Renal pelvis (tissue), 4 donors: ENCODE data around the gene PHACTR3. TPM values are rescaled to one million over a fixed set of nuclear protein-coding genes. Genes with fewer than 3 reads are reported as not detected.
A peak's percentile ranks its signal among the peaks of the same experiment; 100 is the strongest.

ENCODE experiments used
- DNase-seq: peaks from one replicate; pipeline ENCODE4 v3.0.0-alpha.2; 2013
- polyA plus RNA-seq, 3 donors: library from polyadenylated mRNA; unstranded; fragments of 120-200 nt; gene quantifications; one replicate each; pipeline ENCODE4 v1.2.1, GENCODE V29; 2013; ENCODE audit not compliant: insufficient read length in 3 of 3

PHACTR3 gene
- polyA plus RNA-seq, 3 donors: 10.0 to 11.3 (median 10.2) TPM

- DNase-seq: no peak
These were observed 143.6 kb downstream of the PHACTR3 start for GRCh38 chr20:59747671-59748515.

DNA sequence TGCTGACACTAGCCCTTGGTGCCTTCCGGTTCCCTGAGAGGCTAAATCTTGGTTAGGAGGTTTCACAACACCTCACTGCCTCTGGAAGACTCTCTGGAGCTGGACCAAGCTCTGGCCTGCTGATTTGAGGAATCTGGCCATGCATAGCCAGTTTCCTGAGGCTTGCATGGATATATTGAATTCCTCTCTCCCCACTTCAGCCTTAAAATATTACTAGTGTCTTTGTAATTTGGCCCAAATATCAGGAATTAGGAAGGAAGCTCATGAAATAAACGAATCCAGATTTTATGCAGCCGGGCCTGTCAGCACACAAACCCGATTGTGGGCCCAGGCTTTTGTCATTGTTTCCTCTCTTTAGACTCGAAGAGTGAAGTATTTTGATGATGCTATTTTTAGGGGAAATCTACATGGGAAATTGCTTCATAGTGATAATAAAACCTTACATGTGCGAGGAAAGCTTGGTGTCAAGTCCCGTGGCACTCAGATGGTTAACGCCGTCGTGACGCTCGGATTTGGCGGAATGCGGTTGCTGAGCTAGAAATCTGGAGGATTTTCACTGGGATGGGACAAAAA is 144.4 kb downstream of the PHACTR3 start:
- no peak for DNase-seq

DNA sequence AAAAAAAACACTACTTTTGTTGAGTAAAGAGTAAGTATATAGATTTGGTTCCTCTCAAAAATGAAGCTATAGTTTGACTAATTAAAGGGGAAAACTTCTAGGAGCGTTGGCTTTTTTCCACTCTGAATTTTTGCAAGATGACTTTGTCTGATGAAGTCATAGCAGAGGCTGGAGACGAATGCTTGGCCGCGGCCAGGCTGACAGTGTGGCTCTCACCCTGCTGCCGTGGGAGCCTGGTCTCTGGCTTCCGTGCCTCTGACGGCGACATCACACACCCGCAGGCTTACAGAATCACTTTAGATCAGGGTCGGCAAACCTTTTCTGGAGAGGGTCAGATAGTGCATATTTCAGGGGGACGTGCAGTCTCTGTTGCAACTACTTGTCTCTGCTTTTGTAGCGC is 145.0 kb downstream of the PHACTR3 start:
- DNase-seq: no peak

DNA sequence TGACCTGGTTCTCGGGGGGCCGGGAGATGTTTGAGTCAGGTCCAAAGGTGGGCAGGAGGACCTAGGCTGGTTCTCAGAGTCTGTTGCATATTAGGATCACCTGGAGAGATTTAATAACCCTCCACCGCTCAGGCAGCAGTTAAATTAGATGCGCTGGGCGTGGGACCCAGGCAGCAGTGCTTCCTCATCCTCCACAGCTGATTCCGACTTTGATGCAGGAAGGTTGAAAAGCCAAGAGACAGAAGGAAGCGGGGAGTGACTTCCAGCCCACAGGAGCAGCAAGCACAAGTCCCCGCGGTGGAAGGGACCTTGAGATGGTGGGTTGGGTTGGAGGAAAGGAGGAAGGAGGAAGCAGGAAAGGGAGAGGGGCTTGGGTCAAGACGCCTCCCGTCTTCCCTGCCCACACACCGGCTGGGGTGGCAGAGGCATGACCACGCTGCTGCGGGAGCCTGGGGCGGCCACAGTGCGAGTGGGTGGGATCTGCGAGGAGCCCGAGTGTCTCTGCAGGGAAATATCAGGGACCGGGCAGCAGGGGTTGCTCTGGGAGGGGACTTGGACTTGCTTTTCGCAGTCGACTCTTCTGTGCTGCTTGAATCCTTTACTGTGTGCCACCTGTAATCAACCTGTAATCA is 146.0 kb downstream of the PHACTR3 start:
- no peak for DNase-seq

- peak; percentile 54 for DNase-seq
These were observed 146.9 kb downstream of the PHACTR3 start for GRCh38 chr20:59751075-59751711.

DNA sequence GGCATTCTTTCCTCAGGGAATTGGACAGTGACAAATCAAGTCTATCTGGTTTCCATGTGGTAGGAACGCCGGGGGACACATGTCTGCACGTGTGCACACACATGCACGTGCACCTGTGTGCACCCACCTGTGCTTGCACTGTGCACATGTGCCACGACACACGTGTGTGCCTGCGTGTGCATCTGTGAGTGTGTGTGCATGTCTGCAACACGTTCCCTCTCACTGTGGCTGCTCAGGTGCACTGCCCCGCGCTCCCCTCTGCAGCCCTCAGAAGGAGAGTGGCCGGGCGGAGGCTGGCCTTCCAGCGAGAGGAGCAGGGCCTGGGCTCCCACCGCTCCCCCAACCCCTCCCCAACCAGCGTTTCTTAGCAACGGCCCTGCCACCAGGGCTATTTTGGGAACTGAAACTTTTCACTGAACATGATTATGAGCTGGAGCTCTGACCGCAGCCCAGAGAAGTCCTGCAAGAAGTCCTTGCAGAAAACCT is 147.8 kb downstream of the PHACTR3 start:
- DNase-seq: peak; percentile 23

DNA sequence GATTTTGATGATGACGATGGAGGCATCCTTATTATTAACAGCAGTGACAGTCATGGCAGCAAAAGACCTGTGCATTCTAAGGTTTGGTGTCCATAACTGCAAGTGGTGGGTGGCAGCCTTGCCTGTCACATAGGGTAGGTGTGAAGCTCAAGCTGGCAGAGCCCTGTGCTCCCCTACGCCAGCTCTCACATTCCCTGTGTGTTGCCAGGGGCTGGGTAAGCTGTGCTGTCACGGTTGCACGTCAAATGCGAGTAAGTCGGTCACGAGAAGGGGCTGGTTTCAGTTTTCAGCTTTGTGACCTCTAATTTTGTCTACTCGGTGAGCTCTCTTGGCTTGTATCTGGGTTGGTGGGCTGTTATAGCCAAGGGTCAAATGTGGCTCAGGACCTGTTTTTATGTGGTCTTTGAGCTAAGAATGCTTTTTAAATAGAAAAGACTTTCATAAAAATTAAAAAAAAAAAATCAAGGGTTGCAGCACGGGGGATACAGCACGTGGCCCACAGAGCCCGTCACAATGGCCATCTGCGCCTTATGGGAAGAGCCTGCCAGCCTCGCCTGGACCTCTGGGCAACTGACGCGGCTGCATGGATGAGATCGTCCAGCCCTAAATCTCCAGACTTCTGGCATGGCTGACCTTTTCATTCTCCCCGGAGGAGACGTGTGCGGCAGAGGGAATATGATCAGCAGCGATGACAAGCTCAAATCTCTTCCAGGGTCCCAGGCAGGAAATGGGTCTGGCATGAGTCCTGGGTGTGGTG is 148.5 kb downstream of the PHACTR3 start:
- DNase-seq: no peak

- no peak for DNase-seq
These were observed 149.5 kb downstream of the PHACTR3 start for GRCh38 chr20:59753836-59754235.

DNA sequence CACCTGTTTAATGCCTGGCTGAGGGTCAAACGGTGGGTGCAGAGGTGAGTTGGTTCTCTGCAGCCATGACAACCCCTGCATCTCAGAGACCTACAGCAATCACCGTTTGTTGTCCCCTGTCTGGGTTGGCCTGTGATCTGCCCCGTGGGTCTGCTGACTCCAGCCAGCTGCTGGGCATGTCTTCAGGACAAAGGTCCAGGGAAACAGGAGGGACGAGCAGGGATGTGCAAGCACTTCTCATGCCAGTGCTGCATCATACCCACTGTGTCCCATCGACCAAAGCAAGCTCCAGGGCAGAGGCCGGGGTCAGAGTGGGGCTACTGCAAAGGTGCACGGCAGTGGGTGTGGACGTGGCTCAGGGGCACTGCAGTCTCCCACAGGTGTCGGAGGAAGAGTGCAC is 150.2 kb downstream of the PHACTR3 start:
- no peak for DNase-seq

- DNase-seq: no peak
These were observed 151.9 kb downstream of the PHACTR3 start for GRCh38 chr20:59756241-59756640.

DNA sequence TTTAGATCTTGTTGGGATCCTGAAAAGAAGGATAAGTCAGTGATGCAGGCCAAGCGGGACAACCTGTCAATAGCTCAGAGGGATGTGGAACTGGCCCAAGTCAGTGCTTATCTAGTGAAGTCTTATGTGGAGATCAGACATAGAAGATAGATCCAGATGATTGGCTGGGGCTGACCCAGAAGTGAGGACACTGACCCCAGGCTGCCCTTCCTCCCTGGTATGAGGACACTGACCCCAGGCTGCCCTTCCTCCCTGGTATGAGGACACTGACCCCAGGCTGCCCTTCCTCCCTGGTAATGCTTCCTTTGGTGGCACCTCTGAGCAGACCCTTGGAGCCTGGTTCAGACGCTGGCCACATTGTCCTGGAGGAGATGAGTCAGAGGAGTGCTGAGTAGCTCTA is 159.7 kb downstream of the PHACTR3 start:
- no peak for DNase-seq

DNA sequence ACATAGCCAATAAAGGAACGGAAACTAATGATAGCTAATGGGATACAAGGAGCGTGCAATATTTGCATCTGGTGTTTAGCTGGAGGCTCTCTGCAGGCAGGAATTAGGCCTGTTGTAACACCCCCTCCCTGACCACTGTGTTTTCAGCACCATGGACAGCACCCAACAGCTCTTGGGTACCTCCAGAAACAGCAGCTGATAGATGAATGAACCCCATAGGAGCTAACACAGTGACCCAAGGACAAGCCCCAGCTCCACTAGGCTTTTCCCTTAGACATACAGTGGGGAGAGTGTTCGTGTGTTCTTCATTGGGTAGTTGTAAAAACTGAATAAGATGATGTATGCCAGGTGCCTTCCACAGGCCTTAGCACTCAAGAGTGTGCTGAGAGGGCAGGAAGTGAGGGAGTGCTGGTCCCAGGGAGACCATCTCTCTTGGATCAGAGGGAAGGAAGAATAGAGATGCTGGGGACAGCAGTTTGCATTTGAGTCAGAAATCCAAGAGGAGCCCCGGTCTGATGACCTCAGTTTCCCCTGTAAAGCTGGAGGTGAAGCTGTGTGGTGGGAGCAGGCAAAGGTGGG is 161.3 kb downstream of the PHACTR3 start:
- DNase-seq: no peak

- DNase-seq: no peak
These were observed 163.3 kb downstream of the PHACTR3 start for GRCh38 chr20:59767656-59768055.

DNA sequence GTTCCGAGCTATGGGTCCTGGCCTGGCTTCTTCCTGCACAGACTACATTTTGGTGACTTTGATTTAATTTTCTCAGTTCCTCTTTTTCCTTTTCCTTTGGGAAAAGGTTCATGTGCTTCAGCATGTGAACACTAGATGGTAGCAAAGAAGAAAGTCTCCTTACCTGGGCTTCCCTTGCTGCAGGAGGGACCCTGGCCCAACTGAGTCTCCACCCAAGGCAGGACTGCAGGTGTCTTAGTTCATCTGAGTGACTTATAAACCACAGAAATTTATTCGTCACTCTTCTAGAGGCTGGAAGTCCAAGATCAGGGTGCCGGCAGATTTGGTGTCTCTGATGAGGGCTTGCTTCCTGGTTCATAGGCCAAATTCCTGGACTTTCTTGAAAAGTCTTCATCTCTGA is 165.9 kb downstream of the PHACTR3 start:
- no peak for DNase-seq

GRCh38 chr20:59770851-59771250 is 166.5 kb downstream of the PHACTR3 start:
- DNase-seq: no peak

- no peak for DNase-seq
These were observed 167.4 kb downstream of the PHACTR3 start for GRCh38 chr20:59771506-59772372.

GRCh38 chr20:59772373-59772705 is 168.0 kb downstream of the PHACTR3 start:
- DNase-seq: no peak

DNA sequence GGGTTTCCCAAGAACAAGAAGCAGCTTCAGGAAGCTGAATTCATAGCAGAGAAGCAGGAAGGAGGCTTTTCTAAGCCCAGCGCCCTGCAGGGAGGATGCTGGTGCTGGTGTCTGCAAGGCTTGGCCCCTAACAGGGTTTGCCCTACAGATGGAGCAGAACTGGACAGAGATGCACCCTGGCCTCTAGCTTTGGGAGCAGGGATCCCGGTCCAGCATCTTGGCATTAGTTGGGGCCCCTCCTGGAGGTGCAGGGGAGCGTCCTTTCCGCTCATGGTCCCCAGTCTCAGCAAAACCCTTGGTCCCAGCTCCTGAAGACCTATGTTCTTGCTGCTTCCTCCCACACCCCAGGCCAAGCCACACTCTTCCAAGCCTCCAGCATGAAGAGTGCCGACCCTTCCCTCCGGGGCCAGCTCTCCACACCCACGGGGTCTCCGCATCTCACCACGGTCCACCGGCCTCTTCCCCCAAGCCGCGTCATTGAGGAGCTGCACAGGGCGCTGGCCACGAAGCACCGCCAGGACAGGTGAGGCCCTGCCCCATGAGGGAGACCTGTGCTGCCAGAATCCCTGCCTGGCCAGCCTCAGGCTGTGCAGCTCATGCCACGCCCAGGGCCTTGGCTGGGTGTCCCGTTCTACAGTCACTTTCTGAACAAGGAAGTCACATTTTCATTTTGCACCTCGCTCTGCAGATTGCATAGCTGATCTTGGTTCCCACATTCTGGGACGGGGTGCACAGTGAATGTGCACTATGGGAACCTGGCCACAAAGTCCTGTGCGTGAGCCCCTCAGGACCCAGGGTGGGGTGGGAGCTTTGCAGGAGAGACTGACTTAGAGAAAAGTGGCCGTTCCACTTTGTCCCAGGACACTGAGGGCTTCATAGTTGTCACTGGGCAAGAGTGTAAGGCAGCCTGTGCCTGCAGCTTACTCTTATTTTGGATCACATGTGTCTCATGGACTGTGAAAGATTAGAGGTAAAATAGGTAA is 168.9 kb downstream of the PHACTR3 start:
- no peak for DNase-seq

DNA sequence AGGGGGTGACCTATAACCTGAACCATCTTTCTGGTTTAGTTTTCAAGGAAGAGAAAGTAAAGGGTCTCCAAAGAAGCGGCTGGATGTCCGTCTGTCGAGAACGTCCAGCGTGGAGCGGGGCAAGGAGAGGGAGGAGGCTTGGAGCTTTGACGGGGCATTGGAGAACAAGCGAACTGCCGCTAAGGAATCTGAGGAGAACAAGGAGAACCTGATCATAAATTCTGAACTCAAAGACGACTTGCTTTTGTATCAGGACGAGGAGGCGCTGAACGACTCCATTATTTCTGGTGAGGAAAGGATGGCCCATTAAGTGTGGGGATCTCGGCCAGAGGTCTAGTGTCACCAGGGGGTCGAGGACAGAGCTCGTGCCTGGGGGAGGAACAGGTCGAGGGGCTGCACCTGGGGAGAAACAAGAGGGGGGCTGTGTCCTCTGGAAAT is 169.9 kb downstream of the PHACTR3 start:
- no peak for DNase-seq
